GM18526 (cell line): ENCODE results near the gene TSPAN32.

Experiments
- POLR2A ChIP-seq: IDR thresholded peaks from 3 replicates; pipeline ENCODE4 v1.6.1; 2011; ENCODE audit not compliant: insufficient read length; ENCODE audit errors: extremely low read depth

TSPAN32 gene

GRCh38 chr11:2293531-2293971 is 8.3 kb upstream of the TSPAN32 start:
- TF ChIP-seq POLR2A = no peak

- no peak for TF ChIP-seq POLR2A
Observed at GRCh38 chr11:2293984-2294925, 7.6 kb upstream of the TSPAN32 start.

- no peak for TF ChIP-seq POLR2A
Observed at GRCh38 chr11:2294926-2295290, 6.9 kb upstream of the TSPAN32 start.

GRCh38 chr11:2295971-2296912 is 5.6 kb upstream of the TSPAN32 start:
- no peak for TF ChIP-seq POLR2A

GRCh38 chr11:2296913-2297622 is 4.7 kb upstream of the TSPAN32 start:
- TF ChIP-seq POLR2A = no peak

GRCh38 chr11:2297623-2298030 is 4.2 kb upstream of the TSPAN32 start:
- no peak for TF ChIP-seq POLR2A

GRCh38 chr11:2298131-2298794 is 3.5 kb upstream of the TSPAN32 start:
- TF ChIP-seq POLR2A = no peak

- TF ChIP-seq POLR2A = no peak
Observed at GRCh38 chr11:2298795-2299761, 2.7 kb upstream of the TSPAN32 start.

- TF ChIP-seq POLR2A = no peak
Observed at GRCh38 chr11:2299773-2300172, 2.0 kb upstream of the TSPAN32 start.

- no peak for TF ChIP-seq POLR2A
Observed at GRCh38 chr11:2300290-2300935, 1.4 kb upstream of the TSPAN32 start.

GRCh38 chr11:2300936-2301630 is 730 bp upstream of the TSPAN32 start:
- TF ChIP-seq POLR2A = no peak

GRCh38 chr11:2302306-2302895 is 588 bp downstream of the TSPAN32 start:
- TF ChIP-seq POLR2A = no peak

- no peak for TF ChIP-seq POLR2A
Observed at GRCh38 chr11:2302896-2303626, 1.2 kb downstream of the TSPAN32 start.
